ENCODE results near the gene TEX14.
A peak's percentile ranks its signal among the peaks of the same experiment; 100 is the strongest.

Gene TEX14

DNA sequence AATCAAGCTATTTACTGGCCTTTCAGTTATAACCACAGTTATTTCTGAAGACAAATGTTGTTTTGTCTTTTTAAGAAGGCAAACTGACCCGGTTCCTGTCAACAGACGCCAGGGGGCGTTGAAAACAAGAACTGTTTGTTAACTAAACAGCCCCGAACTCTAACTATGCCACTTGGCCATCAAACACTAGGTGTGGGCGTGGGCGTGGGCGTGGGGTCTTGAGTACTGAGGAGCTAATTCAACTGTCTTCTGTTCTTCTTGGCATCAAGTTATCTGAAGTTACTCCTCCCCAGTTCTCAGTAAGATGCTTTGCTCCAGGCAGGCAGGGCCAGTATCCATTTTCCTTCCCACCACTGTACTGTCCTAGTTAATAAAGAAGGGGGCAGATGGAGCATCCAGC is 114.1 kb downstream of the TEX14 start:
- peak; percentile 71 for DNase-seq (ENCODE audit: low read depth)
- H3K4me3 ChIP-seq (replicated peaks; ENCODE audit: low read depth, low read length), result no peak overlapping the region
- TF ChIP-seq CTCF (IDR thresholded peaks at IDR 0.05; ENCODE audit: low read length, missing control alignments), result peak; percentile 83

GRCh38 chr17:58576679-58577367 is 115.0 kb downstream of the TEX14 start:
- no peak for TF ChIP-seq CTCF (IDR thresholded peaks at IDR 0.05; ENCODE audit: low read length, missing control alignments)
- H3K4me3 ChIP-seq (replicated peaks; ENCODE audit: low read depth, low read length), result no peak overlapping the region
- DNase-seq (ENCODE audit: low read depth), result peak; percentile 25

DNA sequence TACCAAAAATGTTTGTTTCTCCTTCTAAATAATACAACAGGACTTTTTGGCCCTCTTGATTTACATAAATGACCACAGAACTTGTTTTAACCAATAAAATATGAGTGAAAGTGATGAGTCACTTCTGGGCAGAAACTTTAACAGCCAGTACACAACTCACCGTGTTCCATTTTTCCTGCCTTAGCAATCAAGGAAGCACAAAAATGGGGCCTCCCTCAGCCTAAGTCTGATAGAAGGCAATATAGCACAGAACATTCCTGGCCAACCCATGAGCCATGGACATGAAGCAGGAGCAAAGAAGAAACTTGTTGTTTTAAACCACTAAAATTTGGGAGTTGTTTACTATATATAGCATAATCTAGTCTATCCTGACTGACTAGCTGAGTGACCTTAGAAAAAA is 116.3 kb downstream of the TEX14 start:
- TF ChIP-seq CTCF (IDR thresholded peaks at IDR 0.05; ENCODE audit: low read length, missing control alignments), result no peak
- H3K4me3 ChIP-seq (replicated peaks; ENCODE audit: low read depth, low read length), result no peak overlapping the region
- peak; percentile 79 for DNase-seq (ENCODE audit: low read depth)

- no peak for TF ChIP-seq CTCF (IDR thresholded peaks at IDR 0.05; ENCODE audit: low read length, missing control alignments)
- no peak for DNase-seq (ENCODE audit: low read depth)
- no peak overlapping the region for H3K4me3 ChIP-seq (replicated peaks; ENCODE audit: low read depth, low read length)
Measured at GRCh38 chr17:58574025-58574424, 117.8 kb downstream of the TEX14 start.

- TF ChIP-seq CTCF (IDR thresholded peaks at IDR 0.05; ENCODE audit: low read length, missing control alignments), result no peak
- H3K4me3 ChIP-seq (replicated peaks; ENCODE audit: low read depth, low read length), result no peak overlapping the region
- no peak for DNase-seq (ENCODE audit: low read depth)
Measured at GRCh38 chr17:58572846-58573245, 119.0 kb downstream of the TEX14 start.

GRCh38 chr17:58570758-58571157 is 121.1 kb downstream of the TEX14 start:
- no peak for TF ChIP-seq CTCF (IDR thresholded peaks at IDR 0.05; ENCODE audit: low read length, missing control alignments)
- H3K4me3 ChIP-seq (replicated peaks; ENCODE audit: low read depth, low read length), result no peak overlapping the region
- DNase-seq (ENCODE audit: low read depth), result no peak

GRCh38 chr17:58569196-58569595 is 122.6 kb downstream of the TEX14 start:
- DNase-seq (ENCODE audit: low read depth), result no peak
- TF ChIP-seq CTCF (IDR thresholded peaks at IDR 0.05; ENCODE audit: low read length, missing control alignments), result no peak
- H3K4me3 ChIP-seq (replicated peaks; ENCODE audit: low read depth, low read length), result no peak overlapping the region
